Mammary epithelial cell (primary cell): ENCODE data around the gene SLC30A2.

ENCODE experiments used
- EZH2 ChIP-seq: IDR thresholded peaks from 2 replicates; pipeline ENCODE4 v1.6.1; 2012; ENCODE audit warnings: low read length, inconsistent platforms, borderline replicate concordance
- TF ChIP-seq, protein P1 (sequence below), 2 donors: IDR thresholded peaks in 1 of 2; conservative IDR thresholded peaks in 1 of 2; 2 replicates each; pipeline ENCODE4 v1.5.1; 2011 to 2012; ENCODE audit warnings: inconsistent platforms in 2 of 2, low read length in 2 of 2, mild to moderate bottlenecking in 2 of 2, control low read depth in 1 of 2, low read depth in 1 of 2; ENCODE audit not compliant: insufficient read depth in 1 of 2; ENCODE audit errors: extremely low read depth in 1 of 2

DNA sequence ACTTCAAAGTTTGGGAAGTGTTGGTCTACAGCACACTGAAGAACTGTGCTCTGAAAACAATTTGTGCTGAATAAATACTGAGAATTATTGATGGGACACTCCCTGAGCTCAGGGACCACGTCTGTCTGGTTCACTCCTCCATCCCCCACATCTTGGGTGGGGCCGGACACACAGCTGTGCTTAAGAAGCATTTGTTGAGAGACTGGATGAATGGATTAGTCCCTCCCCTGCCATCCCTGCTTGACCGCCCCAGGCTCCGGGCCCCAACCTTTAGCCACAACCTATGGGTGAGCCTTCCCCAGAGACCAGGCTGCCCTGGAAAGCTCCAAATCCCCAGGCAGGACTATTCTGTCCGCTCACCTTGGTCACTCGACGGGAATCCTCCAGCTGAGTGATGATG is 14.0 kb upstream of the SLC30A2 start:
- no peak for TF ChIP-seq EZH2
- TF ChIP-seq, protein P1, sequence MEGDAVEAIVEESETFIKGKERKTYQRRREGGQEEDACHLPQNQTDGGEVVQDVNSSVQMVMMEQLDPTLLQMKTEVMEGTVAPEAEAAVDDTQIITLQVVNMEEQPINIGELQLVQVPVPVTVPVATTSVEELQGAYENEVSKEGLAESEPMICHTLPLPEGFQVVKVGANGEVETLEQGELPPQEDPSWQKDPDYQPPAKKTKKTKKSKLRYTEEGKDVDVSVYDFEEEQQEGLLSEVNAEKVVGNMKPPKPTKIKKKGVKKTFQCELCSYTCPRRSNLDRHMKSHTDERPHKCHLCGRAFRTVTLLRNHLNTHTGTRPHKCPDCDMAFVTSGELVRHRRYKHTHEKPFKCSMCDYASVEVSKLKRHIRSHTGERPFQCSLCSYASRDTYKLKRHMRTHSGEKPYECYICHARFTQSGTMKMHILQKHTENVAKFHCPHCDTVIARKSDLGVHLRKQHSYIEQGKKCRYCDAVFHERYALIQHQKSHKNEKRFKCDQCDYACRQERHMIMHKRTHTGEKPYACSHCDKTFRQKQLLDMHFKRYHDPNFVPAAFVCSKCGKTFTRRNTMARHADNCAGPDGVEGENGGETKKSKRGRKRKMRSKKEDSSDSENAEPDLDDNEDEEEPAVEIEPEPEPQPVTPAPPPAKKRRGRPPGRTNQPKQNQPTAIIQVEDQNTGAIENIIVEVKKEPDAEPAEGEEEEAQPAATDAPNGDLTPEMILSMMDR (conservative IDR thresholded peaks at IDR 0.05 in 1 of 2, IDR thresholded peaks at IDR 0.05 in 1 of 2; ENCODE audit: extremely low read depth in 1 of 2, insufficient read depth in 1 of 2, low read depth in 1 of 2, low read length in 2 of 2): no peak
